H1 (cell line): ENCODE data around the gene KIFBP. TPM values are rescaled to one million over a fixed set of nuclear protein-coding genes. Genes with fewer than 3 reads are reported as not detected.

Source experiments
- BCL11A ChIP-seq, 2 experiments: IDR thresholded peaks; one replicate each; pipeline ENCODE4 v1.6.1; 2011; ENCODE audit warnings: low read depth in 2 of 2, low read length in 2 of 2, mild to moderate bottlenecking in 2 of 2
- BRCA1 ChIP-seq: IDR thresholded peaks from 2 replicates; pipeline ENCODE4 v1.6.1; 2012; ENCODE audit warnings: low read depth, low read length, improper control_type of control experiment
- CREB1 ChIP-seq: IDR thresholded peaks from 2 replicates; pipeline ENCODE4 v1.6.1; 2012; ENCODE audit warnings: inconsistent platforms
- FOSL1 ChIP-seq: IDR thresholded peaks from 2 replicates; pipeline ENCODE4 v1.6.1; 2011; ENCODE audit warnings: mild to moderate bottlenecking, low read depth, low read length, moderate library complexity; ENCODE audit not compliant: insufficient read depth
- NANOG ChIP-seq: IDR thresholded peaks from 2 replicates; pipeline ENCODE4 v1.6.1; 2011; ENCODE audit warnings: low read length, low read depth, mild to moderate bottlenecking, inconsistent platforms; ENCODE audit not compliant: insufficient read depth, poor library complexity, severe bottlenecking
- SP1 ChIP-seq: IDR thresholded peaks from 2 replicates; pipeline ENCODE4 v1.6.1; 2011; ENCODE audit warnings: low read depth, low read length
- SRF ChIP-seq: IDR thresholded peaks from 2 replicates; pipeline ENCODE4 v1.6.1; 2011; ENCODE audit warnings: mild to moderate bottlenecking, low read depth, low read length, moderate library complexity
- TCF12 ChIP-seq: IDR thresholded peaks from 2 replicates; pipeline ENCODE4 v1.6.1; 2011; ENCODE audit warnings: low read depth, mild to moderate bottlenecking, low read length
- polyA plus RNA-seq, 7 experiments: library from polyadenylated mRNA; depleted of rRNA in 3 of 7; stranded (reverse) in 5 of 7; unstranded in 2 of 7; fragments of >200 nt in 5 of 7; fragments of 200-250 nt in 2 of 7; gene quantifications; 1 replicate in 5 of 7; 2 replicates in 1 of 7; 4 replicates in 1 of 7; pipeline versions ENCODE4 v1.2.1 to v1.2.3, GENCODE V29; 2011 to 2013; ENCODE audit warnings: missing spikeins in 2 of 7, mixed read lengths in 2 of 7
- total RNA-seq: library from RNA; stranded (reverse); fragmentation: NEBNext Ultra II Directional; extraction: Animal tissue kit (Norgen Biotek cat#: 25700); gene quantifications from 2 replicates; pipeline ENCODE4 v1.2.1, GENCODE V29; 2021
- TF ChIP-seq, protein P1 (sequence below), 3 experiments: IDR thresholded peaks; 1 replicate in 2 of 3; 2 replicates in 1 of 3; pipeline versions ENCODE4 v1.5.1 to v1.6.1; 2011; ENCODE audit warnings: low read length in 3 of 3, mild to moderate bottlenecking in 3 of 3, inconsistent platforms in 2 of 3, low read depth in 1 of 3, moderate library complexity in 1 of 3; ENCODE audit not compliant: insufficient read depth in 1 of 3; ENCODE audit errors: control extremely low read depth in 1 of 3

KIFBP gene
- total and polyA plus RNA-seq, 2 of the 8 experiments (the other 6 are each of a cell fraction or from before 2014, with no cell fraction given): 17.3 to 34.6 TPM

DNA sequence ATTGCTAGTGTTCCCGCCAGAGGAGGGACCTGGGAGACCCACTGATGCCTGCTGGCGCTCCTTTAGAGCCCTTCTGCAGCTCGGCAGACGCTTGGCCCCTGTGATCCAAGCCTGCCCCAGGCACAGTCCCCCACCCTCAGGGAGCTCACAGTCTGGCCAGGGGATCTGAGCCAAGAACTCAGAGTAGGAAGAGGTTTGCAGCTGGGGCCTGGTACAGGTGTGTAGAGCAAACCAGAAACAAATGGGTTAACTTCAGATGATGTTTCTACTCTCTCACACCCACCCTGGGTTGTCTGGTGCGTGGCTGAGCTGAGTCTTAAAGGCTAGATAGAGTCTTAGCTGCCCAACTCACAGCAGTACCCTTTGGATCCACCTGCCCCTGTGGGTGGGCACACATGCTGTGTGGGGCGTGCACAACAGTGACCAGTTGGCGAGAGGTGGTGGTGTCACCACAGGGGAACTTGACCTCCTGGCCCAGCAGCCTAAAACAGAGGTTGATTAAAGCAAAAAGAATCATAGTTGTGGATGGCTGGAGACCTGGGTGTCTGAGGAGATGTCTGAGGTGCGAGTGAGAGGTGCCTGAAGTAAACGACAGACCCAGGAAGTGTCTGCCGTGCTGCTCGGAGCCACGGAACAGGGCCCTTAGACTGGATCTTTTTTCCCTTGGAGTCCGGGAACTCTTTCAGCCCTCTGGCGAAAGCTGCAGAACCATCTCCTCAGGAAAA is 68.1 kb downstream of the KIFBP start (continued):
- no peak for TF ChIP-seq BRCA1
- TF ChIP-seq TCF12: no peak
- TF ChIP-seq NANOG: no peak
- TF ChIP-seq BCL11A (IDR thresholded peaks at IDR 0.05; ENCODE audit: low read depth in 2 of 2, low read length in 2 of 2): no peak
- no peak for TF ChIP-seq SRF
- no peak for TF ChIP-seq CREB1
- TF ChIP-seq SP1: no peak
- TF ChIP-seq FOSL1: no peak
- TF ChIP-seq, protein P1, sequence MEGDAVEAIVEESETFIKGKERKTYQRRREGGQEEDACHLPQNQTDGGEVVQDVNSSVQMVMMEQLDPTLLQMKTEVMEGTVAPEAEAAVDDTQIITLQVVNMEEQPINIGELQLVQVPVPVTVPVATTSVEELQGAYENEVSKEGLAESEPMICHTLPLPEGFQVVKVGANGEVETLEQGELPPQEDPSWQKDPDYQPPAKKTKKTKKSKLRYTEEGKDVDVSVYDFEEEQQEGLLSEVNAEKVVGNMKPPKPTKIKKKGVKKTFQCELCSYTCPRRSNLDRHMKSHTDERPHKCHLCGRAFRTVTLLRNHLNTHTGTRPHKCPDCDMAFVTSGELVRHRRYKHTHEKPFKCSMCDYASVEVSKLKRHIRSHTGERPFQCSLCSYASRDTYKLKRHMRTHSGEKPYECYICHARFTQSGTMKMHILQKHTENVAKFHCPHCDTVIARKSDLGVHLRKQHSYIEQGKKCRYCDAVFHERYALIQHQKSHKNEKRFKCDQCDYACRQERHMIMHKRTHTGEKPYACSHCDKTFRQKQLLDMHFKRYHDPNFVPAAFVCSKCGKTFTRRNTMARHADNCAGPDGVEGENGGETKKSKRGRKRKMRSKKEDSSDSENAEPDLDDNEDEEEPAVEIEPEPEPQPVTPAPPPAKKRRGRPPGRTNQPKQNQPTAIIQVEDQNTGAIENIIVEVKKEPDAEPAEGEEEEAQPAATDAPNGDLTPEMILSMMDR (IDR thresholded peaks at IDR 0.05; ENCODE audit: control extremely low read depth in 1 of 3, insufficient read depth in 1 of 3, low read depth in 1 of 3, low read length in 3 of 3): no peak
